Ishikawa (cell line): ENCODE measurements around the gene CNTNAP4.

Experiments used
- CEBPB ChIP-seq: IDR thresholded peaks from 2 replicates; pipeline ENCODE4 v1.6.1; 2012
- CREB1 ChIP-seq: IDR thresholded peaks from 2 replicates; pipeline ENCODE4 v1.6.1; 2012; ENCODE audit warnings: low read depth
- EGR1 ChIP-seq: IDR thresholded peaks from 2 replicates; pipeline ENCODE4 v1.6.1; 2012
- EP300 ChIP-seq: IDR thresholded peaks from 2 replicates; pipeline ENCODE4 v1.6.1; 2012; ENCODE audit warnings: borderline replicate concordance
- FOXM1 ChIP-seq: IDR thresholded peaks from 2 replicates; pipeline ENCODE4 v1.6.1; 2012; ENCODE audit warnings: low read depth, borderline replicate concordance
- MAX ChIP-seq: IDR thresholded peaks from 2 replicates; pipeline ENCODE4 v1.6.1; 2012
- RAD21 ChIP-seq: IDR thresholded peaks from 2 replicates; pipeline ENCODE4 v1.6.1; 2012; ENCODE audit warnings: low read depth
- REST ChIP-seq: IDR thresholded peaks from 2 replicates; pipeline ENCODE4 v1.6.1; 2012; ENCODE audit warnings: low read depth, mild to moderate bottlenecking
- TAF1 ChIP-seq: IDR thresholded peaks from 2 replicates; pipeline ENCODE4 v1.6.1; 2012; ENCODE audit warnings: low read depth, mild to moderate bottlenecking
- TEAD4 ChIP-seq: IDR thresholded peaks from 2 replicates; pipeline ENCODE4 v1.6.1; 2012
- USF1 ChIP-seq: IDR thresholded peaks from 2 replicates; pipeline ENCODE4 v1.6.1; 2012
- YY1 ChIP-seq: IDR thresholded peaks from 2 replicates; pipeline ENCODE4 v1.6.1; 2012; ENCODE audit warnings: low read depth
- ZBTB7A ChIP-seq: IDR thresholded peaks from 2 replicates; pipeline ENCODE4 v1.6.1; 2012; ENCODE audit warnings: low read depth

- no peak for TF ChIP-seq RAD21
- TF ChIP-seq CEBPB, result no peak
- no peak for TF ChIP-seq YY1
- no peak for TF ChIP-seq EP300
- no peak for TF ChIP-seq ZBTB7A
- TF ChIP-seq REST, result no peak
- no peak for TF ChIP-seq USF1
- TF ChIP-seq MAX, result no peak
- no peak for TF ChIP-seq CREB1
- TF ChIP-seq TAF1, result no peak
- TF ChIP-seq FOXM1, result no peak
- TF ChIP-seq EGR1, result no peak
- no peak for TF ChIP-seq TEAD4
Observed at GRCh38 chr16:76529120-76529519, 251.9 kb downstream of the CNTNAP4 start.
